Measurements from ENCODE around the gene PSD.

The PSD gene

DNA sequence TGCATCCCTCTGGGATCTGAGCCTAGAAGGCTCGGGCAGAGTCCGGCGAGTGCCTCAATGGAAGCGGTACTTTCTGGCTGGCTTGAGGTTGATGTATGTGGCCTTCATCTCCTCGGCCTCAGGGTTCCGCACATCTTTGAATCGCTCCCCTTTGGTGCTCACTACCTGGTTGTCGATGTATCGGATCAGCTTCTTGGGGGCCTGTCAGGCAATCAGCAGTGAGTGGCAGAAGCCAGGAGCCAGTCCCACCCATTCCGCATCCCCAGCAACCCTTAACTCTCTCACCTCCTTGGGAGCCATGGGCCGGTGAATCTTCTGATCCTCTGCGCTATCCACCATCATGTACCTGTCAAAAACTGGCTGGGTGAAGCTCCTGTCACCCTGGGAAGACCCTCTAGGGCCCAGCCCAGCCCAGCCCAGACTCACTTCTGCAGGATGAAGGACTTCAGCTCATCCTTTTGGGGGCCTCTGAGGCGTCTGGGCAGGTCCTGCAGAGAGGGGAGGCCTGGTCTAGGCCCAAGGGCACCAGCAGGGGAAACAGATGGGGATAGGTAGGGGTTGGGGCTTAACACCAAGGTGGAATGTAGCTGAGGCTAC lies 4.9 kb upstream of the PSD start:
- no peaks in the 10 kb centered on the region for H3K9me2 ChIP-seq (replicated peaks; ENCODE audit: low read depth, low read length)
- H4K20me1 ChIP-seq (ENCODE audit: insufficient read depth, low read length, poor library complexity, severe bottlenecking), result no peaks in the 10 kb centered on the region
- no peaks in the 10 kb centered on the region for H3K27me3 ChIP-seq (ENCODE audit: insufficient read depth, low read length, poor library complexity, severe bottlenecking)
- peak overlapping the region; percentile 76 for H3K9ac ChIP-seq (ENCODE audit: low read depth, low read length, poor library complexity, severe bottlenecking)
- H3F3A ChIP-seq (ENCODE audit: low read depth), result no peaks in the 10 kb centered on the region
- no peak overlapping the region for H2AFZ ChIP-seq (ENCODE audit: low read length)
- peak overlapping the region; percentile 93 for H3K4me2 ChIP-seq (ENCODE audit: low read depth, low read length, poor library complexity, severe bottlenecking)
- TF ChIP-seq, protein P1, sequence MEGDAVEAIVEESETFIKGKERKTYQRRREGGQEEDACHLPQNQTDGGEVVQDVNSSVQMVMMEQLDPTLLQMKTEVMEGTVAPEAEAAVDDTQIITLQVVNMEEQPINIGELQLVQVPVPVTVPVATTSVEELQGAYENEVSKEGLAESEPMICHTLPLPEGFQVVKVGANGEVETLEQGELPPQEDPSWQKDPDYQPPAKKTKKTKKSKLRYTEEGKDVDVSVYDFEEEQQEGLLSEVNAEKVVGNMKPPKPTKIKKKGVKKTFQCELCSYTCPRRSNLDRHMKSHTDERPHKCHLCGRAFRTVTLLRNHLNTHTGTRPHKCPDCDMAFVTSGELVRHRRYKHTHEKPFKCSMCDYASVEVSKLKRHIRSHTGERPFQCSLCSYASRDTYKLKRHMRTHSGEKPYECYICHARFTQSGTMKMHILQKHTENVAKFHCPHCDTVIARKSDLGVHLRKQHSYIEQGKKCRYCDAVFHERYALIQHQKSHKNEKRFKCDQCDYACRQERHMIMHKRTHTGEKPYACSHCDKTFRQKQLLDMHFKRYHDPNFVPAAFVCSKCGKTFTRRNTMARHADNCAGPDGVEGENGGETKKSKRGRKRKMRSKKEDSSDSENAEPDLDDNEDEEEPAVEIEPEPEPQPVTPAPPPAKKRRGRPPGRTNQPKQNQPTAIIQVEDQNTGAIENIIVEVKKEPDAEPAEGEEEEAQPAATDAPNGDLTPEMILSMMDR (conservative IDR thresholded peaks at IDR 0.05; ENCODE audit: low read length), result no peak
- TF ChIP-seq EZH2phosphoT487 (IDR thresholded peaks at IDR 0.05; ENCODE audit: borderline replicate concordance), result no peak
- no peaks in the 10 kb centered on the region for H3K9me3 ChIP-seq (ENCODE audit: insufficient read depth, low read depth, low read length)
- no peaks in the 10 kb centered on the region; the same call in 1 of the 2 replicates for H3K36me3 ChIP-seq (ENCODE audit: insufficient read depth, low read length)
- peak overlapping the region; percentile 79 for H3K4me3 ChIP-seq (ENCODE audit: low read length, poor library complexity, severe bottlenecking)
- peaks cover 25% of the 10 kb centered on the region for H3K4me1 ChIP-seq (ENCODE audit: insufficient read depth, low read length, poor library complexity, severe bottlenecking)
- H3K79me2 ChIP-seq (ENCODE audit: insufficient read depth, low read length), result peaks cover 19% of the 10 kb centered on the region

DNA sequence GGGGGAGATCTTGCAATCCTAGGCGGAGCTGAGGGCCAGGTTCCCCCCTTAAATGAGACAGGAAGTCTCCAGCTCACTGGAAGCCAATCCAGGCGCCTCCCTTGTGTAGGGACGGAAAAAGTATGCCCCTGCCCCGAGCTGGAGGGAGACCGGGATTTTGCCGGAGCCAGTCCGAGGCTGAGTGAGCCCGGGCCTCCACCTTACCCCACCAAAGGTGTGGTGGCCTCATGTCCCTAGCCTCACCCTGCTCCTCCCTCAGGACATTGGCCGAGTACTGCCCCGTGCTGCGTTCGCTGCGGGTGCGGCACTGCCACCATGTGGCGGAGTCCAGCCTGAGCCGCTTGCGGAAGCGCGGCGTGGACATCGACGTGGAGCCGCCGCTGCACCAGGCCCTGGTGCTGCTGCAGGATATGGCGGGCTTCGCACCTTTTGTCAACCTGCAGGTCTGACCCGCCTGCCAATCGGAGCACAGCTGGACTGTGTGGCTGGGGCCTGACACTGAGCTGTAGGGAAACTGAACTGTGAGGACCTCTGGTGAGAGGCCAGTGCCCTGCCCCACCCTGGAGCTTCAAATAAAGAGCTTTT lies 4.1 kb upstream of the PSD start:
- Histone ChIP-seq H3K79me2 (ENCODE audit: insufficient read depth, low read length) (peaks cover 19% of the 10 kb centered on the region), H3K9ac (ENCODE audit: low read depth, low read length, poor library complexity, severe bottlenecking) (peak overlapping the region; percentile 76), H3K9me2 (replicated peaks; ENCODE audit: low read depth, low read length) (no peaks in the 10 kb centered on the region), H3K36me3 (ENCODE audit: insufficient read depth, low read length) (no peaks in the 10 kb centered on the region; the same call in 1 of the 2 replicates), H3K4me2 (ENCODE audit: low read depth, low read length, poor library complexity, severe bottlenecking) (peak overlapping the region; percentile 93), H4K20me1 (ENCODE audit: insufficient read depth, low read length, poor library complexity, severe bottlenecking) (no peaks in the 10 kb centered on the region), H2AFZ (ENCODE audit: low read length) (no peak overlapping the region), H3K27me3 (ENCODE audit: insufficient read depth, low read length, poor library complexity, severe bottlenecking) (no peaks in the 10 kb centered on the region), H3K9me3 (ENCODE audit: insufficient read depth, low read depth, low read length) (no peaks in the 10 kb centered on the region), H3K4me3 (ENCODE audit: low read length, poor library complexity, severe bottlenecking) (peak overlapping the region; percentile 79), H3K4me1 (ENCODE audit: insufficient read depth, low read length, poor library complexity, severe bottlenecking) (peaks cover 25% of the 10 kb centered on the region), H3F3A (ENCODE audit: low read depth) (no peaks in the 10 kb centered on the region)
- TF ChIP-seq, protein P1 (conservative IDR thresholded peaks at IDR 0.05; ENCODE audit: low read length), result peak; percentile 66
- no peak for TF ChIP-seq EZH2phosphoT487 (IDR thresholded peaks at IDR 0.05; ENCODE audit: borderline replicate concordance)

DNA sequence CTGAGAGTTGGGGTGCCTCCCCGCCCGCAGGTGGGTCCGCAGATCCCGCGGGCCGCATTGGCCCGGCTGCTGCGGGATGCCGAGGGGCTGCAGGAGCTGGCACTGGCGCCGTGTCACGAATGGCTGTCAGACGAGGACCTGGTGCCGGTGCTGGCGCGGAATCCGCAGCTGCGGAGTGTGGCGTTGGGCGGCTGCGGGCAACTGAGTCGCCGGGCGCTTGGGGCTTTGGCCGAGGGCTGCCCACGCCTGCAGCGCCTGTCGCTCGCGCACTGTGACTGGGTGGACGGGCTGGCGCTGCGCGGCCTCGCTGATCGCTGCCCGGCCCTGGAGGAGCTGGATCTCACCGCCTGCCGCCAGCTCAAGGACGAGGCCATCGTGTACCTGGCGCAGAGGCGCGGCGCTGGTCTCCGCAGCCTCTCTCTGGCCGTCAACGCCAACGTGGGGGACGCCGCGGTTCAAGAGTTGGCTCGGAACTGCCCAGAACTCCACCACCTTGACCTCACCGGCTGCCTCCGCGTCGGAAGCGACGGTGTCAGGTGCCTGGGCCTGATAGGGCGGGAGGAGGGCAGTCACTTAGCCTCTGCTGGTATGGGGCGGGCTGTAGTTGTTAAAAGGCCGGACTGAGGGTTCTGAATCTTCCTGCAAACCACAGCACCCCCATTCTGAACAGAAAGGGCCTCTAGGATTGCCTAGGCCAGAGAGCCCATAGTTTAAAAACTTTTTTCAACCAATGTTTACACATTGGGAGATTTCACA lies 3.4 kb upstream of the PSD start:
- Histone ChIP-seq H2AFZ (ENCODE audit: low read length) (peak overlapping the region; percentile 89), H3F3A (ENCODE audit: low read depth) (no peaks in the 10 kb centered on the region), H3K9me3 (ENCODE audit: insufficient read depth, low read depth, low read length) (no peaks in the 10 kb centered on the region), H3K79me2 (ENCODE audit: insufficient read depth, low read length) (peaks cover 19% of the 10 kb centered on the region), H3K9me2 (replicated peaks; ENCODE audit: low read depth, low read length) (no peaks in the 10 kb centered on the region), H3K4me1 (ENCODE audit: insufficient read depth, low read length, poor library complexity, severe bottlenecking) (peaks cover 25% of the 10 kb centered on the region), H3K4me2 (ENCODE audit: low read depth, low read length, poor library complexity, severe bottlenecking) (peak overlapping the region; percentile 93), H4K20me1 (ENCODE audit: insufficient read depth, low read length, poor library complexity, severe bottlenecking) (no peaks in the 10 kb centered on the region), H3K36me3 (ENCODE audit: insufficient read depth, low read length) (no peaks in the 10 kb centered on the region; the same call in 1 of the 2 replicates), H3K27me3 (ENCODE audit: insufficient read depth, low read length, poor library complexity, severe bottlenecking) (no peaks in the 10 kb centered on the region), H3K4me3 (ENCODE audit: low read length, poor library complexity, severe bottlenecking) (peak overlapping the region; percentile 79), H3K9ac (ENCODE audit: low read depth, low read length, poor library complexity, severe bottlenecking) (peak overlapping the region; percentile 76)
- TF ChIP-seq EZH2phosphoT487 (IDR thresholded peaks at IDR 0.05; ENCODE audit: borderline replicate concordance), result no peak
- TF ChIP-seq, protein P1 (conservative IDR thresholded peaks at IDR 0.05; ENCODE audit: low read length), result no peak
